Cardiac muscle cell (in vitro differentiated cells and primary cell): ENCODE measurements around the gene LSMEM2. TPM values are rescaled to one million over a fixed set of nuclear protein-coding genes. Genes with fewer than 3 reads are reported as not detected.

Experiments used
- DNase-seq, 2 donors: peaks; one replicate each; pipeline versions ENCODE4 v3.0.0 to v3.0.0-alpha.2; 2010 to 2017; ENCODE audit warnings: low read depth in 1 of 2, low spot score in 1 of 2
- H3K27ac ChIP-seq: fragments of 200-600 bp; sonication (generic); 2 replicates; pipeline ENCODE4 v1.5.1; 2016
- H3K27me3 ChIP-seq: fragments of 200-600 bp; sonication (generic); 2 replicates; pipeline ENCODE4 v1.6.0; 2016; ENCODE audit warnings: control low read depth
- H3K36me3 ChIP-seq: fragments of 200-600 bp; sonication (generic); 2 replicates; pipeline ENCODE4 v1.5.1; 2016; ENCODE audit warnings: control low read depth
- H3K4me1 ChIP-seq: fragments of 200-600 bp; sonication (generic); 2 replicates; pipeline ENCODE4 v1.8.1; 2017; ENCODE audit warnings: low read depth, mild to moderate bottlenecking, mixed run types
- H3K4me3 ChIP-seq: fragments of 200-600 bp; sonication (generic); 2 replicates; pipeline ENCODE4 v1.5.1; 2016; ENCODE audit warnings: mild to moderate bottlenecking
- H3K9me3 ChIP-seq: fragments of 200-600 bp; sonication (generic); 2 replicates; pipeline ENCODE4 v1.5.1; 2017; ENCODE audit warnings: low read depth, mild to moderate bottlenecking, control low read depth
- CTCF ChIP-seq: IDR thresholded peaks from 2 replicates; pipeline ENCODE4 v1.5.1; 2012; ENCODE audit warnings: low read depth, mild to moderate bottlenecking, low read length
- polyA plus RNA-seq: library from polyadenylated mRNA; unstranded; fragments of >200 nt; fragmentation: Nextera tagmentation; extraction: Ambion mirVana; gene quantifications from 2 replicates; pipeline ENCODE4 v1.2.1, GENCODE V29; 2016
- total RNA-seq: library from RNA; depleted of rRNA; stranded (reverse); fragments of >200 nt; gene quantifications from 2 replicates; pipeline ENCODE4 v1.2.3, GENCODE V29; 2016

Gene LSMEM2
- total and polyA plus RNA-seq, 2 experiments from 2014 or later = 18.1 to 29.2 TPM

GRCh38 chr3:50322115-50322385, 43.2 kb downstream of the LSMEM2 start:
- Histone ChIP-seq H3K9me3 (no peaks in the 10 kb centered on the region), H3K27ac (peak overlapping the region; percentile 100), H3K27me3 (no peaks in the 10 kb centered on the region), H3K4me1 (peaks cover 26% of the 10 kb centered on the region), H3K36me3 (peaks cover 21% of the 10 kb centered on the region), H3K4me3 (peak overlapping the region; percentile 65)
- TF ChIP-seq CTCF = no peak
- DNase-seq = no peak

GRCh38 chr3:50322386-50323091, 43.7 kb downstream of the LSMEM2 start, which contains the start of gene HYAL2:
TSS of gene HYAL2 (minus strand) at chr3:50322745. CDS start at chr3:50320489, 2,256 bp downstream.
- peak in 1 of 2 donors; percentile 58 for DNase-seq
- H3K27ac ChIP-seq = peak within 1 kb of the TSS; percentile 100
- H3K4me1 ChIP-seq = peaks cover 31% of the 10 kb centered on the region
- no peaks in the 10 kb centered on the region for H3K27me3 ChIP-seq
- H3K36me3 ChIP-seq = peaks cover 17% of the 10 kb centered on the region
- TF ChIP-seq CTCF = no peak
- H3K9me3 ChIP-seq = no peaks in the 10 kb centered on the region
- H3K4me3 ChIP-seq = peak within 1 kb of the TSS; percentile 65

GRCh38 chr3:50323092-50323600, 44.3 kb downstream of the LSMEM2 start:
- H3K27ac ChIP-seq = no peak overlapping the region
- H3K4me3 ChIP-seq = no peak overlapping the region
- no peaks in the 10 kb centered on the region for H3K27me3 ChIP-seq
- H3K36me3 ChIP-seq = peaks cover 14% of the 10 kb centered on the region
- peaks cover 31% of the 10 kb centered on the region for H3K4me1 ChIP-seq
- no peaks in the 10 kb centered on the region for H3K9me3 ChIP-seq
- peak in 1 of 2 donors; percentile 34 for DNase-seq
- TF ChIP-seq CTCF = no peak

GRCh38 chr3:50323614-50324199, 44.8 kb downstream of the LSMEM2 start:
- no peak for TF ChIP-seq CTCF
- Histone ChIP-seq H3K36me3 (peaks cover 11% of the 10 kb centered on the region), H3K9me3 (no peaks in the 10 kb centered on the region), H3K4me1 (peaks cover 31% of the 10 kb centered on the region), H3K4me3 (no peak overlapping the region), H3K27ac (peak overlapping the region; percentile 32), H3K27me3 (no peaks in the 10 kb centered on the region)
- DNase-seq = no peak

- Histone ChIP-seq H3K27me3 (no peaks in the 10 kb centered on the region), H3K4me1 (peaks cover 29% of the 10 kb centered on the region), H3K9me3 (no peaks in the 10 kb centered on the region), H3K4me3 (no peak overlapping the region), H3K36me3 (peaks cover 7% of the 10 kb centered on the region), H3K27ac (peak overlapping the region; percentile 32)
- DNase-seq = peak; percentile 73 to 74
- peak; percentile 88 for TF ChIP-seq CTCF
Measured at GRCh38 chr3:50324351-50325112, 45.6 kb downstream of the LSMEM2 start.
